Activated CD8-positive, alpha-beta T cell treated with anti-CD3 and anti-CD28 coated beads for 36 hours (primary cell): ENCODE measurements around the gene MYO9A. TPM values are rescaled to one million over a fixed set of nuclear protein-coding genes. Genes with fewer than 3 reads are reported as not detected.
A peak's percentile ranks its signal among the peaks of the same experiment; 100 is the strongest.

ENCODE experiments used
- ATAC-seq: fragments of 200-7000 bp; cut with Tn5 transposase; one replicate; pipeline ENCODE4 v1.10.0; 2021; ENCODE audit warnings: mild to moderate bottlenecking, moderate library complexity
- CTCF ChIA-PET: fragments of 350-600 bp; sonication (Branson Sonifier 250); formaldehyde crosslinking; loops from one replicate; lab custom pipeline; 2021; ENCODE audit warnings: antibody characterized with exemption; lab: Charles Lee
- POLR2A ChIA-PET: fragments of 350-600 bp; sonication (Branson Sonifier 250); formaldehyde crosslinking; loops from one replicate; lab custom pipeline; 2021; ENCODE audit warnings: antibody characterized with exemption; lab: Charles Lee
- DNase-seq: peaks from one replicate; pipeline ENCODE4 v3.0.0-alpha.2; 2020
- H3K27ac Mint-ChIP-seq: one replicate; pipeline ENCODE4 v1.8.0; 2021; ENCODE audit warnings: mild to moderate bottlenecking, mixed read lengths
- H3K27me3 Mint-ChIP-seq: one replicate; pipeline ENCODE4 v1.8.0; 2021; ENCODE audit warnings: mixed read lengths
- H3K36me3 Mint-ChIP-seq: one replicate; pipeline ENCODE4 v1.8.0; 2021; ENCODE audit warnings: low read depth, mixed read lengths
- H3K4me1 Mint-ChIP-seq: one replicate; pipeline ENCODE4 v1.8.0; 2021; ENCODE audit warnings: low read depth, mixed read lengths
- H3K4me3 Mint-ChIP-seq: one replicate; pipeline ENCODE4 v1.8.0; 2021; ENCODE audit warnings: mild to moderate bottlenecking, moderate library complexity, mixed read lengths
- H3K9me3 Mint-ChIP-seq: one replicate; pipeline ENCODE4 v1.8.0; 2021; ENCODE audit warnings: mixed read lengths
- CTCF ChIP-seq: fragments of 200-600 bp; IDR thresholded peaks from one replicate; pipeline ENCODE4 v1.8.0; 2022; ENCODE audit warnings: antibody characterized with exemption, mild to moderate bottlenecking
- intact Hi-C: fragments of 100-400 bp; cut with micrococcal nuclease; formaldehyde crosslinking; loops from one replicate; pipeline ENCODE4 v1.10.0; 2022
- total RNA-seq, 2 experiments: library from RNA; stranded (reverse); gene quantifications; one replicate each; pipeline ENCODE4 v1.2.3, GENCODE V29; 2021

MYO9A gene
- total RNA-seq, 2 experiments from 2014 or later, result 16.8 to 18.7 TPM

- peak; percentile 63 for TF ChIP-seq CTCF
- intact Hi-C loops, result loop anchor here (5.0 kb wide), 1 partner anchor 373 kb away; no protein-coding TSS in a partner anchor
- H3K36me3 Mint-ChIP-seq, result no peaks in the 10 kb centered on the region
- DNase-seq (peak; percentile 24), ATAC-seq (no peak)
- H3K4me1 Mint-ChIP-seq, result peaks cover 6% of the 10 kb centered on the region
- H3K4me3 Mint-ChIP-seq, result no peak overlapping the region
- H3K27me3 Mint-ChIP-seq, result peaks cover 9% of the 10 kb centered on the region
- no peak overlapping the region for H3K27ac Mint-ChIP-seq
- no peaks in the 10 kb centered on the region for H3K9me3 Mint-ChIP-seq
- ChIA-PET CTCF (interaction anchor here (0.7 to 1.5 kb wide), 2 partner anchors 21 to 371 kb away, joined by 3 to 7 read pairs; no protein-coding TSS in a partner anchor), POLR2A (interaction anchor here (1.0 kb wide), 1 partner anchor 75 kb away, joined by 3 read pairs; no protein-coding TSS in a partner anchor)
These were observed 333.2 kb downstream of the MYO9A start for GRCh38 chr15:71784719-71785118.

- Mint-ChIP-seq H3K4me1 (peaks cover 6% of the 10 kb centered on the region), H3K4me3 (no peak overlapping the region), H3K27me3 (peaks cover 6% of the 10 kb centered on the region), H3K9me3 (no peaks in the 10 kb centered on the region), H3K27ac (no peak overlapping the region), H3K36me3 (no peaks in the 10 kb centered on the region)
- DNase-seq (no peak), ATAC-seq (no peak)
- intact Hi-C loops, result loop anchor here (5.0 kb wide), 1 partner anchor 375 kb away; no protein-coding TSS in a partner anchor
- TF ChIP-seq CTCF, result no peak
- ChIA-PET POLR2A (no interaction called here), CTCF (interaction anchor here (0.9 to 3.8 kb wide), 2 partner anchors 34 to 374 kb away, joined by 3 to 35 read pairs; no protein-coding TSS in a partner anchor)
These were observed 335.4 kb downstream of the MYO9A start for GRCh38 chr15:71782422-71783165.

- Mint-ChIP-seq H3K27ac (no peak overlapping the region), H3K9me3 (no peaks in the 10 kb centered on the region), H3K36me3 (no peaks in the 10 kb centered on the region), H3K4me1 (peaks cover 6% of the 10 kb centered on the region), H3K27me3 (peaks cover 6% of the 10 kb centered on the region), H3K4me3 (no peak overlapping the region)
- intact Hi-C loops, result loop anchor here (5.0 kb wide), 1 partner anchor 375 kb away; no protein-coding TSS in a partner anchor
- ChIA-PET CTCF (interaction anchor here (0.9 to 3.8 kb wide), 6 partner anchors 11 to 374 kb away, joined by 3 to 35 read pairs (median 5); no protein-coding TSS in a partner anchor), POLR2A (no interaction called here)
- ATAC-seq (no peak), DNase-seq (no peak)
- no peak for TF ChIP-seq CTCF
These were observed 336.0 kb downstream of the MYO9A start for GRCh38 chr15:71781965-71782265.

- H3K4me3 Mint-ChIP-seq, result no peak overlapping the region
- no peaks in the 10 kb centered on the region for H3K36me3 Mint-ChIP-seq
- no peaks in the 10 kb centered on the region for H3K9me3 Mint-ChIP-seq
- ATAC-seq (no peak), DNase-seq (no peak)
- H3K27ac Mint-ChIP-seq, result no peak overlapping the region
- ChIA-PET POLR2A (no interaction called here), CTCF (interaction anchor here (0.7 to 3.8 kb wide), 9 partner anchors 11 to 384 kb away, joined by 3 to 35 read pairs (median 4); no protein-coding TSS in a partner anchor)
- peaks cover 6% of the 10 kb centered on the region for H3K27me3 Mint-ChIP-seq
- intact Hi-C loops, result loop anchor here (5.0 kb wide), 1 partner anchor 376 kb away; no protein-coding TSS in a partner anchor
- no peak for TF ChIP-seq CTCF
- peaks cover 6% of the 10 kb centered on the region for H3K4me1 Mint-ChIP-seq
These were observed 336.6 kb downstream of the MYO9A start for GRCh38 chr15:71781179-71781964.
